OCI-LY3 (cell line): Measurements from ENCODE around the gene PCYT1A.

ENCODE experiments used
- H2AFZ ChIP-seq: fragments of 200-600, 300-600 bp; shearing (Covaris generic); 2 replicates; pipeline ENCODE4 v1.6.0; 2014; ENCODE audit warnings: antibody characterized with exemption, low read depth, low read length
- H3K27ac ChIP-seq: fragments of 200-600, 300-600 bp; sonication (generic); 2 replicates; pipeline ENCODE4 v1.5.1; 2014; ENCODE audit warnings: mild to moderate bottlenecking, low read length, moderate library complexity, mixed read lengths
- H3K27me3 ChIP-seq: fragments of 200-600, 300-600 bp; sonication (generic); 2 replicates; pipeline ENCODE4 v1.6.1; 2014; ENCODE audit warnings: low read depth, low read length, mixed read lengths
- H3K36me3 ChIP-seq: fragments of 200-600, 300-600 bp; sonication (generic); replicated peaks from 2 replicates; pipeline ENCODE3; 2014; ENCODE audit warnings: low read depth, low read length, mixed read lengths
- H3K4me1 ChIP-seq: fragments of 300-600, 200-600 bp; sonication (generic); 2 replicates; pipeline ENCODE4 v1.6.1; 2014; ENCODE audit warnings: low read length, mixed read lengths
- H3K4me2 ChIP-seq: fragments of 200-600, 300-600 bp; sonication (generic); 2 replicates; pipeline ENCODE4 v1.6.1; 2014; ENCODE audit warnings: low read length, mixed read lengths
- H3K4me3 ChIP-seq: fragments of 300-600, 200-600 bp; sonication (generic); 2 replicates; pipeline ENCODE4 v1.5.1; 2014; ENCODE audit warnings: antibody characterized with exemption, mild to moderate bottlenecking, low read length, moderate library complexity
- H3K79me2 ChIP-seq: fragments of 300-600, 200-600 bp; shearing (Covaris generic); 2 replicates; pipeline ENCODE4 v1.6.1; 2014; ENCODE audit warnings: mild to moderate bottlenecking, low read length, mixed read lengths
- H3K9ac ChIP-seq: fragments of 300-600, 200-600 bp; shearing (Covaris generic); 2 replicates; pipeline ENCODE4 v1.6.0; 2014; ENCODE audit warnings: mild to moderate bottlenecking, low read length, moderate library complexity
- H3K9me3 ChIP-seq: fragments of 200-600, 300-600 bp; shearing (Covaris generic); 2 replicates; pipeline ENCODE4 v1.6.1; 2014; ENCODE audit warnings: low read length, mixed read lengths; ENCODE audit not compliant: insufficient read depth
- H4K20me1 ChIP-seq: fragments of 200-600, 300-600 bp; sonication (generic); 2 replicates; pipeline ENCODE4 v1.6.1; 2016; ENCODE audit warnings: low read length, mixed read lengths; ENCODE audit not compliant: insufficient read depth
- EZH2phosphoT487 ChIP-seq: fragments of 200-600 bp; shearing (Covaris generic); IDR thresholded peaks from 2 replicates; pipeline ENCODE4 v1.6.1; 2018; ENCODE audit warnings: antibody characterized with exemption, mixed run types, low read depth
- TF ChIP-seq, protein P1 (sequence below): fragments of 200-600, 300-600 bp; sonication (generic); IDR thresholded peaks from 2 replicates; pipeline ENCODE4 v1.5.1; 2014; ENCODE audit warnings: antibody characterized with exemption, low read length, low read depth

The PCYT1A gene

DNA sequence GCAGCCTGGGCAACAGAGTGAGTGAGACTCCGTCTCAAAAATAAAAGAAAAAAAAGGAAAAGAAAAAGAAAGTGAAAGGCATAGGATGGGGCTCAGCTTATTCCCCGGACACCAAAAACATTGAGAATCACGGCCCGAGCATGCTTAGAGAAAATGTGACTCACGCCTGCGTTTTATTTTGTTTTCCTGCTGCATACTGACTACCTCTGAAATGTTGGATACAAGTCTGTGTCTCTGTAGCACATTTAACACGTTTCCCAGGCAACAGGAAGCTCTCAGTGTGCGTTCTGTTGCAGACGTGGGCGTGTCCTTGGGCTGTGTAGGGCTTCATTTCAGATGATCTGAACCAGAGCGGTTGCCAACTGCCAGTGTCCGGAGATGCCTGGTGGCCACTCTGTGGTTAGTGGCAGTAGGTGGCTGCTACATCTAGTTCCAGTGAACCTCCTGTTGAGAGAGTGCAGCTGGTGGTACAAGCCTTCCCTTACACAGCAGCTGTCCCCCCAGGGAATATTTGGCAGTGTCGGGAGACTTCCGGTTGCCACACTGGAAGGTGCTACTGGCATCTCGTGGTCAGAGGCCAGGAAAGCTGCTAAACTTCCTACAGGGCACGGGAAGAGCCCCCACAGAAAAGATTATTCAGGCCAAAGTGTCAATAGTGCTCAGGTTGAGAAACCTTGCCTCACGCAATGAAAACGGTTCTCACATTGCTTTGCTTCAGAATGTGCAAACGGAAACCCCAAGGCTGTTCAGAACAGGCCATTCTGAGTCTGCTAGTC is 68.1 kb downstream of the PCYT1A start:
- Histone ChIP-seq H3K4me3 (peak overlapping the region; percentile 81), H3K4me2 (peak overlapping the region; percentile 81), H3K79me2 (no peaks in the 10 kb centered on the region), H3K36me3 (no peaks in the 10 kb centered on the region), H3K27ac (no peak overlapping the region), H3K4me1 (peaks cover 8% of the 10 kb centered on the region; the same call in 1 of the 2 replicates), H3K9ac (0 out of 2 replicates have a peak overlapping the region, but pooled peaks have one; percentile 13), H4K20me1 (no peaks in the 10 kb centered on the region), H3K9me3 (no peaks in the 10 kb centered on the region), H3K27me3 (no peaks in the 10 kb centered on the region), H2AFZ (peak overlapping the region; percentile 99)
- TF ChIP-seq, protein P1, sequence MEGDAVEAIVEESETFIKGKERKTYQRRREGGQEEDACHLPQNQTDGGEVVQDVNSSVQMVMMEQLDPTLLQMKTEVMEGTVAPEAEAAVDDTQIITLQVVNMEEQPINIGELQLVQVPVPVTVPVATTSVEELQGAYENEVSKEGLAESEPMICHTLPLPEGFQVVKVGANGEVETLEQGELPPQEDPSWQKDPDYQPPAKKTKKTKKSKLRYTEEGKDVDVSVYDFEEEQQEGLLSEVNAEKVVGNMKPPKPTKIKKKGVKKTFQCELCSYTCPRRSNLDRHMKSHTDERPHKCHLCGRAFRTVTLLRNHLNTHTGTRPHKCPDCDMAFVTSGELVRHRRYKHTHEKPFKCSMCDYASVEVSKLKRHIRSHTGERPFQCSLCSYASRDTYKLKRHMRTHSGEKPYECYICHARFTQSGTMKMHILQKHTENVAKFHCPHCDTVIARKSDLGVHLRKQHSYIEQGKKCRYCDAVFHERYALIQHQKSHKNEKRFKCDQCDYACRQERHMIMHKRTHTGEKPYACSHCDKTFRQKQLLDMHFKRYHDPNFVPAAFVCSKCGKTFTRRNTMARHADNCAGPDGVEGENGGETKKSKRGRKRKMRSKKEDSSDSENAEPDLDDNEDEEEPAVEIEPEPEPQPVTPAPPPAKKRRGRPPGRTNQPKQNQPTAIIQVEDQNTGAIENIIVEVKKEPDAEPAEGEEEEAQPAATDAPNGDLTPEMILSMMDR: no peak
- TF ChIP-seq EZH2phosphoT487: no peak

- Histone ChIP-seq H3K4me3 (no peak overlapping the region), H2AFZ (no peak overlapping the region), H3K4me2 (peak overlapping the region; percentile 81), H3K36me3 (no peaks in the 10 kb centered on the region), H4K20me1 (no peaks in the 10 kb centered on the region), H3K79me2 (no peaks in the 10 kb centered on the region), H3K9me3 (no peaks in the 10 kb centered on the region), H3K9ac (no peak overlapping the region), H3K4me1 (peaks cover 8% of the 10 kb centered on the region; the same call in 1 of the 2 replicates), H3K27ac (no peak overlapping the region), H3K27me3 (no peaks in the 10 kb centered on the region)
- TF ChIP-seq EZH2phosphoT487: no peak
- TF ChIP-seq, protein P1: no peak
Measured at GRCh38 chr3:196218155-196218712, 69.3 kb downstream of the PCYT1A start.

DNA sequence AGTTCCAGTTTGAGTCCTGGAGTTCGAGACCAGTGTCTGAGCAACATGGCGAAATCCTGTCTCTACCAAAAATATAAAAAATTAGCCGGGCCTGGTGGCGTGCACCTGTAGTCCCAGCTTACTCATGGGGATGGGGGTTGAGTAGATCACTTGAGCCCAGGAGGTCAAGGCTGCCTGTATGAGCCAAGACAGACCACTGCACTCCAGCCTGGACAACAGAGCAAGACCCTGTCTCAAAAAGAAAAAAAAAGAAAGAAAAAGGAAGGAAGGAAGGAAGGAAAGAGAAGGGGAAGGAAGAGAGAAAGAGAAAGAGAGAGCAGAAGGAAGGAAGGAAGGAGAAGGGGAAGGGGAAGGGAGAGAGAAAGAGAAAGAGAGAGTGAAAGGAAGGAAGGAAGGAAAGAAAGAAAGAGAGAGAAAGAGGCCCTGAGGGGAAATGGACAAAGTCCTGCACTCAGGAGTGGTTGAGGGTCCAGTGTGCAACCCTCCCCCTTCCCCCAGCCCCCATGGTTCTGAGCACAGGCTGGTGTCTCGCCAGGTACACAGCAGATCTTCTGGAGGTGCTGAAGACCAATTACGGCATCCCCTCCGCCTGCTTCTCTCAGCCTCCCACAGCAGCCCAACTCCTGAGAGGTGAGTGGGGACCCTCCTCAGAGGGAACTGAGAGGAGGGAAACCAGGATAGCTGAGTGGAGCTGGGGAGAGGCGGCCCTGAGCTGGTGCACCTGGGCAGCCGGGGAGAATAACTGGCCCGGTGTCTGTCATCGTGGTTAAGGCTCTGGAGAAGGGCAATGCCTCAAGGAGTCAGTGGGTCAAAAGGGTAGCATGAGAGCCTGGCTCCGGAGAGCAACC is 70.0 kb downstream of the PCYT1A start:
- Histone ChIP-seq H4K20me1 (no peaks in the 10 kb centered on the region), H3K4me2 (no peak overlapping the region), H3K4me1 (peaks cover 8% of the 10 kb centered on the region; the same call in 1 of the 2 replicates), H3K27ac (no peak overlapping the region), H3K79me2 (no peaks in the 10 kb centered on the region), H3K36me3 (no peaks in the 10 kb centered on the region), H3K27me3 (no peaks in the 10 kb centered on the region), H3K9me3 (no peaks in the 10 kb centered on the region), H3K9ac (no peak overlapping the region), H2AFZ (no peak overlapping the region), H3K4me3 (no peak overlapping the region)
- TF ChIP-seq EZH2phosphoT487: no peak
- TF ChIP-seq, protein P1: no peak
